ENCODE data around the gene PDLIM5.

PDLIM5 gene

DNA sequence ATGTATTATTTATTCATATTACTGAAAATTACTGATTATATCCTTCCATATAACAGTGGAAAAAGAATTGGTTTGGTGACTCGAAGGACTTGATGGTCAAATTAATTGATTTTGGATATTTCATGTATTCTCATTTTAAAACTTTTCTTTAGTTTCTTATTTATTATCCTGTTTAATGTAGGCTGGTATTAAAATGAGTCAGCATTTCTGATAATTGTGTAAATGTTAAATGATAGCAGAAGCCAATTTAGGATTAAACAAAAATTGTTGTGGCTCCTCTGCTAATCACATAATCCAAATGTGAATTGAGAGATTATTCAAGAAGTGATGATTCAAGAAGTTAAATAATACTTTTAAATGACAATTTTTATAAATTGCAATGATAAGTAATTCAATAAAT, 38.7 kb downstream of the PDLIM5 start:
- Histone ChIP-seq H3K9me3 (ENCODE audit: control insufficient read depth, low read length) (no peaks in the 10 kb centered on the region), H3K4me3 (ENCODE audit: low read depth, low read length) (no peak overlapping the region), H3K27ac (no peak overlapping the region), H3K36me3 (ENCODE audit: control insufficient read depth, insufficient read depth, low read length) (no peaks in the 10 kb centered on the region), H3K27me3 (ENCODE audit: control insufficient read depth, insufficient read depth, low read length) (no peaks in the 10 kb centered on the region), H3K79me2 (no peaks in the 10 kb centered on the region), H3K4me2 (ENCODE audit: low read length) (no peak overlapping the region), H3K9ac (no peak overlapping the region), H3K4me1 (no peaks in the 10 kb centered on the region), H2AFZ (no peak overlapping the region)
- TF ChIP-seq, protein P1, sequence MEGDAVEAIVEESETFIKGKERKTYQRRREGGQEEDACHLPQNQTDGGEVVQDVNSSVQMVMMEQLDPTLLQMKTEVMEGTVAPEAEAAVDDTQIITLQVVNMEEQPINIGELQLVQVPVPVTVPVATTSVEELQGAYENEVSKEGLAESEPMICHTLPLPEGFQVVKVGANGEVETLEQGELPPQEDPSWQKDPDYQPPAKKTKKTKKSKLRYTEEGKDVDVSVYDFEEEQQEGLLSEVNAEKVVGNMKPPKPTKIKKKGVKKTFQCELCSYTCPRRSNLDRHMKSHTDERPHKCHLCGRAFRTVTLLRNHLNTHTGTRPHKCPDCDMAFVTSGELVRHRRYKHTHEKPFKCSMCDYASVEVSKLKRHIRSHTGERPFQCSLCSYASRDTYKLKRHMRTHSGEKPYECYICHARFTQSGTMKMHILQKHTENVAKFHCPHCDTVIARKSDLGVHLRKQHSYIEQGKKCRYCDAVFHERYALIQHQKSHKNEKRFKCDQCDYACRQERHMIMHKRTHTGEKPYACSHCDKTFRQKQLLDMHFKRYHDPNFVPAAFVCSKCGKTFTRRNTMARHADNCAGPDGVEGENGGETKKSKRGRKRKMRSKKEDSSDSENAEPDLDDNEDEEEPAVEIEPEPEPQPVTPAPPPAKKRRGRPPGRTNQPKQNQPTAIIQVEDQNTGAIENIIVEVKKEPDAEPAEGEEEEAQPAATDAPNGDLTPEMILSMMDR (IDR thresholded peaks at IDR 0.05) = no peak

DNA sequence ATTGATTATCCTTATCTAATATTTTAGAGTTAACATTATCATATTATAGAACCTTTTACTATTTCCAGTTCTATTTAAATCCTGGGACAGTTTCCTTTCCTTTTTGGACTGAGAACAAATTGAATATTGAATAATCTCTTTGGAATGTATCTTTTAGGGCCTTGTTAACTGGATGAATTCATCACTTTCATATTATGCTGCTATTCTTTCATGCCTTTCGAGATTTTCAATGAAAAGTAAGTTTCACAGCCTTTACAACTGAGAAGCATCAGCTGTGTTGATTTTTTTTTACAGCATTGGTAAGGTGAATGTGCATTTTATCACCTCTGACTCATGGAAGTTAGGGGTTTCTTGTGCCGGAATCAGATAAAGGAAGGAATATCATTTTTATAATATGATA, 39.6 kb downstream of the PDLIM5 start:
- Histone ChIP-seq H3K9ac (no peak overlapping the region), H3K4me1 (no peaks in the 10 kb centered on the region)

DNA sequence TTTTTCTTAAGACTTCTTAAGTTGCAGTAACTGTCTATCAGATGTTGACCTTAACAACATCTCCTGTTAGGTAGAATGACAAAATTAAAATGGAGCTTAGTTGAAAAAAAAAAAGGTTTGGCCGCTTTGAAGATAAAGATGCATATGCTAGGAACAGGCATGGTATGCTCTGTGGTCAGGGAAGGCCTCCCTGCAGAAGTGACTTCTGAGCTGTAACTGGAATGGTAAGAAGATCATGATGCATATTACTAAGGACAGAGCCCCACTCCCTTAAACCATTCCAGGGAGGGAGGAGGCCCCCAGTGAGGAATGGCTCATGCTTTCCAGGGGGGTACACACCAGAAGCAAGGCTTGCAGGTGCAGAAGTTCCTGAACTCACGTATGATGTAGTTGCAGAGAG, 43.7 kb downstream of the PDLIM5 start:
- Histone ChIP-seq H3K36me3 (ENCODE audit: control insufficient read depth, insufficient read depth, low read length) (no peaks in the 10 kb centered on the region), H2AFZ (no peak overlapping the region), H3K4me2 (ENCODE audit: low read length) (no peak overlapping the region), H3K9ac (no peak overlapping the region), H3K4me3 (ENCODE audit: low read depth, low read length) (no peak overlapping the region), H3K9me3 (ENCODE audit: control insufficient read depth, low read length) (no peaks in the 10 kb centered on the region), H3K27me3 (ENCODE audit: control insufficient read depth, insufficient read depth, low read length) (no peaks in the 10 kb centered on the region), H3K4me1 (no peaks in the 10 kb centered on the region), H3K79me2 (no peaks in the 10 kb centered on the region), H3K27ac (no peak overlapping the region)
- TF ChIP-seq, protein P1 (IDR thresholded peaks at IDR 0.05) = no peak

More for the DNA sequence above, 39.6 kb downstream of the PDLIM5 start:
- Histone ChIP-seq H3K36me3 (ENCODE audit: control insufficient read depth, insufficient read depth, low read length) (no peaks in the 10 kb centered on the region), H2AFZ (no peak overlapping the region), H3K27me3 (ENCODE audit: control insufficient read depth, insufficient read depth, low read length) (no peaks in the 10 kb centered on the region), H3K79me2 (no peaks in the 10 kb centered on the region), H3K9me3 (ENCODE audit: control insufficient read depth, low read length) (no peaks in the 10 kb centered on the region), H3K4me3 (ENCODE audit: low read depth, low read length) (no peak overlapping the region), H3K27ac (no peak overlapping the region), H3K4me2 (ENCODE audit: low read length) (no peak overlapping the region)
- TF ChIP-seq, protein P1 (IDR thresholded peaks at IDR 0.05) = no peak

DNA sequence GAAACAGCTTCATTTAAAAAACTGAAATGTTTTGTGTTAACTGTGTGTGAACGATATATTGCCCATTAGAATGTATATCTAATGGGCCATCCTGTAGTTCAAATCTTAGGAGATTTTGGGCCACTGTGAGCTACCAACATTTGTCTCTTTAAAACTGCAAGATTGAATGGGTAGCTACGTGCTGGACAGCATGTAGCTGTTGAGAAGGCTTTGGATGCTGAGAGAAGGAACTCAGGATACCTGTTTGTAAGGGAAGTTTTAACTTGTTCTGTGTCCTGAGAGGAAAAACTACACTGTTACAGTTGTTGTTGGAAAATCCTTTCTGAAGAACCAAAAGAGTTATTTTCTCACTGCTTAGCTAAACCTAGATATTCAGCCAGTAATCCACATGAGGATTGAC, 45.9 kb downstream of the PDLIM5 start:
- Histone ChIP-seq H3K79me2 (no peaks in the 10 kb centered on the region), H3K4me3 (ENCODE audit: low read depth, low read length) (no peak overlapping the region), H3K27me3 (ENCODE audit: control insufficient read depth, insufficient read depth, low read length) (no peaks in the 10 kb centered on the region), H3K27ac (no peak overlapping the region), H3K9me3 (ENCODE audit: control insufficient read depth, low read length) (no peaks in the 10 kb centered on the region), H2AFZ (no peak overlapping the region), H3K4me1 (no peaks in the 10 kb centered on the region), H3K4me2 (ENCODE audit: low read length) (no peak overlapping the region), H3K36me3 (ENCODE audit: control insufficient read depth, insufficient read depth, low read length) (no peaks in the 10 kb centered on the region), H3K9ac (no peak overlapping the region)
- TF ChIP-seq, protein P1 (IDR thresholded peaks at IDR 0.05) = no peak

DNA sequence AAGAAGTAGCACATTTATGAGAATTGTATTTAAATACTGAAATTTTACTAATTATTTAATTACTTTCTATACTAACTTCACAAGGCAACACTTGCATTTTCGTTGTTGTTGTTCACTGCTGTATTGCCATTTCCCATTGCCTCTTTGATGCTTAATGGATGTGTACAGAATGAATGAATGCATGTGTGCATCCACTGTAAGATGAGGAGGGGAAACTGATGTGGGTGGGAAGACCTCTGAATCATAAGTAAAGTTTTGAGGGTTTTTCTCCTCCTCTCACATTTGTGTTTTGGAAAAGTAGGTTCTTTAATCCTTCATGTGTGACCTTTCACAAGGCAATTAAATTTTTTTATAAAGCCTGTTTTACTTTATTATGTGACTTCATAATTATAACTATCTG, 46.8 kb downstream of the PDLIM5 start:
- Histone ChIP-seq H3K4me3 (ENCODE audit: low read depth, low read length) (no peak overlapping the region), H3K9me3 (ENCODE audit: control insufficient read depth, low read length) (no peaks in the 10 kb centered on the region), H3K79me2 (no peaks in the 10 kb centered on the region), H3K27ac (no peak overlapping the region), H2AFZ (no peak overlapping the region), H3K9ac (no peak overlapping the region), H3K4me2 (ENCODE audit: low read length) (no peak overlapping the region), H3K36me3 (ENCODE audit: control insufficient read depth, insufficient read depth, low read length) (no peaks in the 10 kb centered on the region), H3K4me1 (no peaks in the 10 kb centered on the region), H3K27me3 (ENCODE audit: control insufficient read depth, insufficient read depth, low read length) (no peaks in the 10 kb centered on the region)
- TF ChIP-seq, protein P1 (IDR thresholded peaks at IDR 0.05) = no peak

All from parathyroid adenoma (tissue), 2 donors.